Colonic mucosa (tissue), 4 donors: Measurements from ENCODE around the gene KCNK17. TPM values are rescaled to one million over a fixed set of nuclear protein-coding genes. Genes with fewer than 3 reads are reported as not detected.

Experiments used
- DNase-seq: peaks from one replicate; pipeline ENCODE4 v3.0.0-alpha.2; 2020
- H3K27ac ChIP-seq: fragments of 200-600 bp; one replicate; pipeline ENCODE4 v1.8.0; 2021
- H3K27me3 ChIP-seq: fragments of 200-600 bp; one replicate; pipeline ENCODE4 v1.8.0; 2021
- H3K36me3 ChIP-seq: fragments of 200-600 bp; one replicate; pipeline ENCODE4 v1.8.0; 2021
- H3K4me1 ChIP-seq: fragments of 200-600 bp; one replicate; pipeline ENCODE4 v1.8.0; 2021; ENCODE audit warnings: mild to moderate bottlenecking
- H3K4me3 ChIP-seq: fragments of 200-600 bp; one replicate; pipeline ENCODE4 v1.8.0; 2021
- H3K9ac ChIP-seq, 2 donors: one replicate each; pipeline ENCODE4 v1.7.0; 2013; ENCODE audit warnings: control low read depth in 2 of 2, low read depth in 2 of 2, low read length in 2 of 2
- H3K9me3 ChIP-seq: fragments of 200-600 bp; one replicate; pipeline ENCODE4 v1.8.0; 2021
- intact Hi-C: fragments of 100-400 bp; cut with DNase I; formaldehyde crosslinking; loops from one replicate; pipeline ENCODE4 v1.14.1; 2022
- total RNA-seq, 2 donors: library from RNA; stranded (reverse); fragmentation: NEBNext Ultra II Directional in 1 of 2; extraction: Animal tissue kit (Norgen Biotek cat#: 25700) in 1 of 2; gene quantifications; one replicate each; pipeline ENCODE4 v1.2.1, GENCODE V29; 2021
- TF ChIP-seq, protein P1 (sequence below): fragments of 200-600 bp; IDR thresholded peaks from one replicate; pipeline ENCODE4 v1.8.0; 2022; ENCODE audit warnings: antibody characterized with exemption, mild to moderate bottlenecking
- donor health status: healthy.
- donor health status: DM: no; HTN: no; CAD: no.
- donor health status: DM: no; HTN: no; CAD: no.

KCNK17 gene
- total RNA-seq, 2 donors from 2014 or later: not detected

DNA sequence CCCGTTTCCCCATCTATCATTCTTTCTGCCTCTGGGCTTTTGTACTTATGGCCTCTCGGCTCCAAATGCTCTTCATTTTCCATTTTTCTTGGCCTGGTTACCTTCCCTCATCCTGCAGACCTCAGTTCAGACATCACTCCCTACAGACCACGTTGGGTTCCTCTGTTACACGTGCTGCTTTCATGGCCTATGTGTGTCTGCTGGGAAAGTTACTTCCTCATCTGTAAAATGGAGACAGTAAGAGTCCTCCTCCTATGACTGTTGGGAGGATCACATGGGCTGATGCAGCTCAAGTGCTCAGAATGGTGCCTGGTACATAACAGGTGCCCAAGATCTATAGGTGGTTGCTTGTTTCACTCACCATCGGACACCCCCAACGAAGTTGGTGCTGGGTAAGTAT lies 13.5 kb downstream of the KCNK17 start:
- Histone ChIP-seq H3K4me3 (no peak overlapping the region), H3K9ac (no peak overlapping the region), H3K36me3 (no peaks in the 10 kb centered on the region), H3K27ac (no peak overlapping the region), H3K27me3 (no peaks in the 10 kb centered on the region), H3K4me1 (no peaks in the 10 kb centered on the region), H3K9me3 (no peaks in the 10 kb centered on the region)
- no peak for DNase-seq
- intact Hi-C loops: no loop called here
- TF ChIP-seq, protein P1, sequence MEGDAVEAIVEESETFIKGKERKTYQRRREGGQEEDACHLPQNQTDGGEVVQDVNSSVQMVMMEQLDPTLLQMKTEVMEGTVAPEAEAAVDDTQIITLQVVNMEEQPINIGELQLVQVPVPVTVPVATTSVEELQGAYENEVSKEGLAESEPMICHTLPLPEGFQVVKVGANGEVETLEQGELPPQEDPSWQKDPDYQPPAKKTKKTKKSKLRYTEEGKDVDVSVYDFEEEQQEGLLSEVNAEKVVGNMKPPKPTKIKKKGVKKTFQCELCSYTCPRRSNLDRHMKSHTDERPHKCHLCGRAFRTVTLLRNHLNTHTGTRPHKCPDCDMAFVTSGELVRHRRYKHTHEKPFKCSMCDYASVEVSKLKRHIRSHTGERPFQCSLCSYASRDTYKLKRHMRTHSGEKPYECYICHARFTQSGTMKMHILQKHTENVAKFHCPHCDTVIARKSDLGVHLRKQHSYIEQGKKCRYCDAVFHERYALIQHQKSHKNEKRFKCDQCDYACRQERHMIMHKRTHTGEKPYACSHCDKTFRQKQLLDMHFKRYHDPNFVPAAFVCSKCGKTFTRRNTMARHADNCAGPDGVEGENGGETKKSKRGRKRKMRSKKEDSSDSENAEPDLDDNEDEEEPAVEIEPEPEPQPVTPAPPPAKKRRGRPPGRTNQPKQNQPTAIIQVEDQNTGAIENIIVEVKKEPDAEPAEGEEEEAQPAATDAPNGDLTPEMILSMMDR: no peak

DNA sequence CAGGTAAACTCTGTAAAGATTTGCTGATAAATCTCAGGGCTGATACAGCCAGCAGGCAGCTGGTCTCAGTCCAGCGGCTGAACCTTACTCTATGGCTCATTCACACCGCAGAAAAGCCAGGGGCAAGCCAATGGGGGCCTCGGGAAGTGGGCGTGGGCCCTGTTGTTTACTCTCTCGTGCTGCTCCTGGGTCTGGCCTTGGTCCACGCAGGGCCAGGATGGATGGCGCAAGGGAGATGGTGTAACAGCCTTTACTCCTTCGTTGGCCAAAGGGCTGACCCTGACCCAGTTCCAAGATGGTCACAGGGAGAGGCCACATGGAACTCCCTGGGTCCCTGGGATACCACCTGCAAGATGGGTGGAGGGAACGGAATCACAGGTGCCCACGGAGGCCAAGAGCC lies 16.2 kb downstream of the KCNK17 start:
- TF ChIP-seq, protein P1: no peak
- Histone ChIP-seq H3K27me3 (no peaks in the 10 kb centered on the region), H3K4me1 (no peaks in the 10 kb centered on the region), H3K9me3 (no peaks in the 10 kb centered on the region), H3K27ac (no peak overlapping the region), H3K9ac (no peak overlapping the region), H3K36me3 (no peaks in the 10 kb centered on the region), H3K4me3 (no peak overlapping the region)
- no peak for DNase-seq
- intact Hi-C loops: no loop called here

DNA sequence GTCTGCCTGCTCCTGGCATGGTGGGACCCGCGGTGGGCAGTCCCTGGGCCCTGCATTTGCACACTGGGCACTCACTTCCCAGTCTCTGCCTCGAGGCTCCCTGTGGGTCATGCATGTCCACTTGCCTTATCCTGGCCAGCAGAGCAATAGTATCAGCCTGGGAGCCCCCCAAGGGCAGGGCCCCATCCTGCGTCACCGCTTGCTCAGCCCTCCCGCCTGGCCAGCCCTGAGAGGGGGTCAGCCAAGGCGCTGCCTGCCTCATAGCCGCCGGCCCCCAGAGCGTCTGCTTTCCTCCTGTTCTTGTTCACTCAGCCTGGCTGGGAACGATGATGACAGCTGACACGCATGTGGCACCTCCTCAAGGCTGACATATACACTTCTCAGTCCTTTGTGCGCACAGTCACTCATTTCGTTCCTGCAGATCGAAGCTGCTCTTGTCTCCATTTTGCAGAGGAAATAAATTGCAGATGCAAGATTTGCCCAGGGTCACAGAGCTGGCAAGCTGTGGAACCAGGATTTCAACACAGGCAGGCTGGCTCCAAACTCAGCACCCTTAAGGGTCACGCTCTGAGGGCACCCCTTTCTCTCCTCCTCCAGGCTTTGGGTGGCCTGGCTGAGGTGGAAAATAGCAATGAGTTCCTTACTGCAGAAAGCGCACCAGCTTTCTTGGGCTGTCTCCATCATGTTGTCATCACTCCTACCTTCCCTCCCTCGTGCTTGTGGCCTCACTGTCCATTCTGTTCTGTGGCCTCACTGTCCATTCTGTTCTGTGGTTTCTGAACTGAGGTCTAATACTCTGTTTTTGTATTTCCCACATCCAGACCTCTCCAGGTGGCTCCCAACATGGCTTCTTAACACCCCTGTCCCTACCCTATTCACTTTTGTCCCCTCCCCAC lies 17.2 kb downstream of the KCNK17 start:
- TF ChIP-seq, protein P1: no peak

DNA sequence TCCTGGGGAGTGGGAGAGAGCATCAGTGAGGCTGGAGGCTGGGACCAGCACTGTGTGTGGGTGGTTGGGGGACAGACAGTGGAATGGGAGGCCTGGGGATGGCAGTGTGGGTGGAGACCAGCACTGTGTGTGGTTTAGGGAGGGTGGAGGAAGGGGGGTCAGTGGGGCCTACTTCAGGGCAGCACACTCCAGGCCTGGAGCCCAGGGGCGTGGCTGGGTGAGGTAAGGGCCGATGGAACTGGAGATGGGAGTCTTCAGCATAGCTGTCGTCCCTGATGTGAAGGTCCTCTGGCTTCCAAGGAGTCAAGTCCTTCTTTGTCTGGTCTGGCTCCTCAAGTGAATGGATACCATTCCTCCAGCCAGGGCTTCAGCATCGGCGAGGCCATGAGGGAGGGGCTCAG lies 18.6 kb downstream of the KCNK17 start:
- no peak for DNase-seq
- Histone ChIP-seq H3K9ac (no peak overlapping the region), H3K36me3 (no peaks in the 10 kb centered on the region), H3K9me3 (no peaks in the 10 kb centered on the region), H3K27ac (no peak overlapping the region), H3K4me3 (no peak overlapping the region), H3K4me1 (no peaks in the 10 kb centered on the region), H3K27me3 (no peaks in the 10 kb centered on the region)
- intact Hi-C loops: no loop called here
- TF ChIP-seq, protein P1: no peak

More for the DNA sequence above, 17.2 kb downstream of the KCNK17 start:
- Histone ChIP-seq H3K27me3 (no peaks in the 10 kb centered on the region), H3K9me3 (no peaks in the 10 kb centered on the region), H3K4me1 (no peaks in the 10 kb centered on the region), H3K4me3 (no peak overlapping the region), H3K27ac (no peak overlapping the region), H3K36me3 (no peaks in the 10 kb centered on the region), H3K9ac (no peak overlapping the region)
- intact Hi-C loops: no loop called here
- no peak for DNase-seq

DNA sequence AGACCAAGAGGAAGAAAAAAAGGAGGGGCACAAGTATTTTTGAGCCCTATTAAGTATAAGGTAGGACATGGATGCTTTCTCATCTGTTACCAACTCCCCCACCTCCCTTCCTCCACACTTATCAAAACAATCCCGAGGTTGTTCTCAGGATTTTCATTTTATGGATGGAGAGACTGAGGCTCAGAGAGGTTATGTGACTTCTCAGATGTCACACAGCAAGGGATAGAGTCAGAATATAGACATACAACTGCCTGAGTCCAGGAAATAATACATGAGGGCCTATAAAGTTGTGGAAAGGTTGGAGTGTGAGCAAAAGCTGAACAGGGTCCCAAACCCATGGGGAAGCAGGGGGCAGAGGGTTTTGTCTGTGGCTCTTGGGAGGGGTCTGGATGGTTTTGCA lies 19.3 kb downstream of the KCNK17 start:
- no peak overlapping the region for H3K9ac ChIP-seq
- intact Hi-C loops: no loop called here
- no peak overlapping the region for H3K4me3 ChIP-seq
- no peaks in the 10 kb centered on the region for H3K36me3 ChIP-seq
- no peaks in the 10 kb centered on the region for H3K9me3 ChIP-seq
- TF ChIP-seq, protein P1: no peak
- H3K27ac ChIP-seq: no peak overlapping the region
- DNase-seq: no peak
- H3K4me1 ChIP-seq: no peaks in the 10 kb centered on the region
- no peaks in the 10 kb centered on the region for H3K27me3 ChIP-seq
